Thyroid gland (tissue), 4 donors: ENCODE measurements around the gene KRTAP21-2.

Source experiments
- POLR2A ChIP-seq, 2 donors: fragments of 450-650 bp; IDR thresholded peaks; one replicate each; pipeline ENCODE4 v1.6.1; 2017; ENCODE audit warnings: antibody characterized with exemption in 2 of 2, mild to moderate bottlenecking in 2 of 2, moderate library complexity in 1 of 2
- TF ChIP-seq, protein P1 (sequence below), 6 experiments: fragments of 200-600 bp in 3 of 6; fragments of 450-650 bp in 3 of 6; sonication (generic) in 3 of 6; IDR thresholded peaks; one replicate each; pipeline ENCODE4 v1.5.1; 2016 to 2019; ENCODE audit warnings: antibody characterized with exemption in 6 of 6, mild to moderate bottlenecking in 2 of 6, inconsistent platforms in 1 of 6, moderate library complexity in 1 of 6

DNA sequence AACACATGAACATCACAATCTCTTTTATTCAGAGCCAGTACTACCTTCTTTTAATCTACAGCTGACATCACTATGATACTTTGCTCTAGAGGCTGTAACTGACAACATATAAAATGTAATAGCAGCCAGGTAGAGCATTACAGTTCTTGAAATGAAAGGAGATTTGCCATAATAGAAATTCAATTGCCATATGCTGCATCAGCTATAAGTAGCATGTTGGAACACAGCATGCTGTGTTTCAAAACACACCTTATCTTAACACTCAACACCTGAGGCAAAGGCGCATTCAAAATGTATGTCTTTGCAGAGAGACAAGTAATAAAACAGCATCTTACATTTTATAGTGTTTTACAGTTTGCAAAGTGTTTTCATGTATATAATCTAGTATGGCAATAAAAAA, 32.2 kb upstream of the KRTAP21-2 start:
- TF ChIP-seq, protein P1, sequence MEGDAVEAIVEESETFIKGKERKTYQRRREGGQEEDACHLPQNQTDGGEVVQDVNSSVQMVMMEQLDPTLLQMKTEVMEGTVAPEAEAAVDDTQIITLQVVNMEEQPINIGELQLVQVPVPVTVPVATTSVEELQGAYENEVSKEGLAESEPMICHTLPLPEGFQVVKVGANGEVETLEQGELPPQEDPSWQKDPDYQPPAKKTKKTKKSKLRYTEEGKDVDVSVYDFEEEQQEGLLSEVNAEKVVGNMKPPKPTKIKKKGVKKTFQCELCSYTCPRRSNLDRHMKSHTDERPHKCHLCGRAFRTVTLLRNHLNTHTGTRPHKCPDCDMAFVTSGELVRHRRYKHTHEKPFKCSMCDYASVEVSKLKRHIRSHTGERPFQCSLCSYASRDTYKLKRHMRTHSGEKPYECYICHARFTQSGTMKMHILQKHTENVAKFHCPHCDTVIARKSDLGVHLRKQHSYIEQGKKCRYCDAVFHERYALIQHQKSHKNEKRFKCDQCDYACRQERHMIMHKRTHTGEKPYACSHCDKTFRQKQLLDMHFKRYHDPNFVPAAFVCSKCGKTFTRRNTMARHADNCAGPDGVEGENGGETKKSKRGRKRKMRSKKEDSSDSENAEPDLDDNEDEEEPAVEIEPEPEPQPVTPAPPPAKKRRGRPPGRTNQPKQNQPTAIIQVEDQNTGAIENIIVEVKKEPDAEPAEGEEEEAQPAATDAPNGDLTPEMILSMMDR (IDR thresholded peaks at IDR 0.05): no peak
- no peak for TF ChIP-seq POLR2A (IDR thresholded peaks at IDR 0.05)
